Astrocyte (in vitro differentiated cells and primary cell): ENCODE data around the gene ARFGEF2. TPM values are rescaled to one million over a fixed set of nuclear protein-coding genes. Genes with fewer than 3 reads are reported as not detected.
"Not testable (repeated sequence)": the region's sequence is repeated elsewhere in the genome, so short reads cannot be mapped to it uniquely, and the experiment has no call there.

Source experiments
- DNase-seq: peaks from one replicate; pipeline ENCODE4 v3.0.0-alpha.2; 2010; ENCODE audit warnings: low read depth
- FAIRE-seq: peaks from 2 replicates; lab custom pipeline; 2011; peaks lifted over from hg19 to GRCh38; lab: Jason Lieb, UNC
- H2AFZ ChIP-seq: 2 replicates; pipeline ENCODE4 v1.6.0; 2012; ENCODE audit warnings: low read depth, low read length, inconsistent platforms
- H3K27ac ChIP-seq: 2 replicates; pipeline ENCODE4 v1.5.1; 2011; ENCODE audit warnings: low read depth, low read length, inconsistent platforms
- H3K27me3 ChIP-seq: 2 replicates; pipeline ENCODE4 v1.6.0; 2011; ENCODE audit warnings: low read length, inconsistent platforms; ENCODE audit not compliant: insufficient read depth
- H3K36me3 ChIP-seq: 2 replicates; pipeline ENCODE4 v1.5.1; 2011; ENCODE audit warnings: low read length, inconsistent platforms; ENCODE audit not compliant: insufficient read depth
- H3K4me1 ChIP-seq: 2 replicates; pipeline ENCODE4 v1.5.1; 2011; ENCODE audit warnings: low read length, inconsistent platforms; ENCODE audit not compliant: insufficient read depth
- H3K4me2 ChIP-seq: 2 replicates; pipeline ENCODE4 v1.6.0; 2012; ENCODE audit warnings: low read length, inconsistent platforms
- H3K4me3 ChIP-seq: 2 replicates; pipeline ENCODE4 v1.5.1; 2011; ENCODE audit warnings: low read depth, mild to moderate bottlenecking, low read length, inconsistent platforms; ENCODE audit not compliant: insufficient read depth
- H3K79me2 ChIP-seq: 2 replicates; pipeline ENCODE4 v1.6.0; 2012; ENCODE audit warnings: mild to moderate bottlenecking, low read length, inconsistent platforms; ENCODE audit not compliant: insufficient read depth
- H3K9ac ChIP-seq: 2 replicates; pipeline ENCODE4 v1.6.0; 2012; ENCODE audit warnings: mild to moderate bottlenecking, low read length, inconsistent platforms
- H3K9me3 ChIP-seq: 2 replicates; pipeline ENCODE4 v1.5.1; 2012; ENCODE audit warnings: low read depth, mild to moderate bottlenecking, low read length, inconsistent platforms; ENCODE audit not compliant: insufficient read depth
- H4K20me1 ChIP-seq: 2 replicates; pipeline ENCODE4 v1.6.0; 2012; ENCODE audit warnings: low read length, inconsistent platforms; ENCODE audit not compliant: insufficient read depth
- H3K27ac Mint-ChIP-seq: one replicate; pipeline ENCODE4 v1.8.0; 2021; ENCODE audit warnings: mild to moderate bottlenecking, mixed read lengths; ENCODE audit not compliant: unreplicated experiment
- H3K27me3 Mint-ChIP-seq: one replicate; pipeline ENCODE4 v1.8.0; 2021; ENCODE audit warnings: low read depth, mixed read lengths; ENCODE audit not compliant: unreplicated experiment
- H3K36me3 Mint-ChIP-seq: one replicate; pipeline ENCODE4 v1.8.0; 2021; ENCODE audit warnings: low read depth, mixed read lengths; ENCODE audit not compliant: unreplicated experiment
- H3K4me1 Mint-ChIP-seq: one replicate; pipeline ENCODE4 v1.8.0; 2021; ENCODE audit warnings: low read depth, mixed read lengths; ENCODE audit not compliant: unreplicated experiment
- H3K4me3 Mint-ChIP-seq: one replicate; pipeline ENCODE4 v1.8.0; 2021; ENCODE audit warnings: mild to moderate bottlenecking, moderate library complexity, mixed read lengths; ENCODE audit not compliant: unreplicated experiment
- H3K9me3 Mint-ChIP-seq: one replicate; pipeline ENCODE4 v1.8.0; 2021; ENCODE audit warnings: mild to moderate bottlenecking, mixed read lengths; ENCODE audit not compliant: unreplicated experiment
- CTCF ChIP-seq: IDR thresholded peaks from 2 replicates; pipeline ENCODE4 v1.5.1; 2011; ENCODE audit warnings: low read depth, mild to moderate bottlenecking, inconsistent platforms, low read length, moderate library complexity; ENCODE audit not compliant: insufficient read depth
- EZH2 ChIP-seq: IDR thresholded peaks from 2 replicates; pipeline ENCODE4 v1.6.1; 2012; ENCODE audit warnings: mild to moderate bottlenecking, low read length, inconsistent platforms; ENCODE audit not compliant: insufficient read depth
- total RNA-seq: library from RNA; stranded (reverse); gene quantifications from 2 replicates; pipeline ENCODE4 v1.2.1, GENCODE V29; 2021

Gene ARFGEF2
- total RNA-seq, 1 donor from 2014 or later: 28.2 TPM

DNA sequence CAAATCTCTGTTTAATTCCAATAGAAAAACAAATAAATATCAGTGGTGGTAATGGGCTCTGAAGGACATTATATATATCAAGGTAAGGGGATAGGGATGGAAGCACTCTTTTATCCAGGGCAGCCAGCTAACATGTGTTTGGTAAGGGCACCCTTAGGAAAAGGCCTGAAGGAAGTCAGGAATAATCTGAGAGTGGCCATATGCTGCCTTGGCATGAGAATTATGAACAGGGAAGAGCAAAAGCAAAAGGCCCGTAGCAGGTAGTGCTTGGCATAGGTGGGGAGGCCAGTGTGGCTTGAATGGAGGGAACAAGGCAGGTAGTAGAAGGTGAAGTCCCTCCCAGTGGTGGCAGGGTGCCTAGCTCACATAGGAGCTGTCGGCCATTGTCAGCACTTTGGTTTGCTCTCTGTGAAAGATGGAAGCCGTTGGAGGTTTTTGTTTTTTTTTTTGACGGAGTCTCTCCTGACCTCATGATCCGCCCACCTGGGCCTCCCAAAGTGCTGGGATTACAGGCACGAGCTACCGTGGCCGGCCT lies 85.0 kb downstream of the ARFGEF2 start:
- peaks cover 5% of the 10 kb centered on the region for H4K20me1 ChIP-seq
- H2AFZ ChIP-seq: no peak overlapping the region
- H3K9me3 Mint-ChIP-seq: no peaks in the 10 kb centered on the region
- H3K27me3 ChIP-seq: no peaks in the 10 kb centered on the region
- H3K27ac ChIP-seq: no peak overlapping the region
- no peaks in the 10 kb centered on the region for H3K4me1 ChIP-seq
- no peak overlapping the region for H3K27ac Mint-ChIP-seq
- H3K79me2 ChIP-seq: no peaks in the 10 kb centered on the region
- H3K36me3 Mint-ChIP-seq: peaks cover 15% of the 10 kb centered on the region
- DNase-seq: no peak
- H3K4me2 ChIP-seq: no peak overlapping the region
- no peak overlapping the region for H3K4me3 ChIP-seq
- peaks cover 1% of the 10 kb centered on the region for H3K4me1 Mint-ChIP-seq
- peaks cover 20% of the 10 kb centered on the region for H3K36me3 ChIP-seq
- no peak for FAIRE-seq
- no peak overlapping the region for H3K4me3 Mint-ChIP-seq
- TF ChIP-seq CTCF (no peak), EZH2 (no peak)
- no peak overlapping the region for H3K9ac ChIP-seq
- H3K9me3 ChIP-seq: no peaks in the 10 kb centered on the region
- no peaks in the 10 kb centered on the region for H3K27me3 Mint-ChIP-seq

DNA sequence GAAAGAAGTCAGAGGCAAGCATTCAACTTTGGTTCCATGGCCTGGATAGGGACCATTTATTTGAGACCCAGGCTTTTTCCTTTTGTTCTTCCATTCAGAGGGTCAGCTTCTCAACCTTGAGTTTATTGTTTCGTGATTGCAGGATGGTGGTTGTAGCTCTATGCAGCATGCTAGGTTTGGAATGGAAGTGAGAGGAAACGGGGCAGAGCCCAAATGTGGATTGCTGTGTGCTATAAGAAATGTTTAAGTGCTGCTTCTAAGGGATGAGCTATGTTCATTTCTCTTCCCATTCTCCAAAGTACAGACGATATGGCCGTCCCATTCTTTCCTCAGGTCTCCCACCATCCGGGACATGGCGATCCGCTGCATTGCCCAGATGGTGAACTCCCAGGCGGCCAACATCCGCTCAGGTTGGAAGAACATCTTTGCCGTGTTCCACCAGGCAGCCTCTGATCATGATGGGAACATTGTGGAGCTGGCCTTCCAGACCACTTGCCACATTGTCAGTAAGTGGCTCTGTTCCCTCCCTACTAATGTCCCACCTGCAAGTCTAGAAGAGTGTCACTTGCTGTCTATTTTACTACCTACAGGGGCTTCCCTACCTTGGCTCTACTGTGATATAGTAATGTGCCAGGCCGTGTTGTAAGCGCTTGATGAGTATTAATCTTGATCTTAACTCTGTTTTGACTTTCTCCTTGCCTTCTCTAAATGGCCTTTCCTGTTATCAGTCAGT lies 88.6 kb downstream of the ARFGEF2 start:
- Histone ChIP-seq H3K9me3 (no peaks in the 10 kb centered on the region), H3K27me3 (no peaks in the 10 kb centered on the region), H3K27ac (no peak overlapping the region), H4K20me1 (peaks cover 5% of the 10 kb centered on the region), H3K36me3 (peaks cover 46% of the 10 kb centered on the region), H3K4me2 (no peak overlapping the region), H3K79me2 (no peaks in the 10 kb centered on the region), H3K9ac (no peak overlapping the region), H2AFZ (no peak overlapping the region), H3K4me3 (no peak overlapping the region), H3K4me1 (no peaks in the 10 kb centered on the region)
- FAIRE-seq (no peak), DNase-seq (no peak)
- Mint-ChIP-seq H3K4me1 (peaks cover 1% of the 10 kb centered on the region), H3K27ac (no peak overlapping the region), H3K27me3 (no peaks in the 10 kb centered on the region), H3K9me3 (no peaks in the 10 kb centered on the region), H3K4me3 (no peak overlapping the region), H3K36me3 (peaks cover 29% of the 10 kb centered on the region)
- TF ChIP-seq CTCF (no peak), EZH2 (no peak)

GRCh38 chr20:49024220-49024619 lies 102.7 kb downstream of the ARFGEF2 start:
- no peaks in the 10 kb centered on the region for H3K27me3 ChIP-seq
- no peaks in the 10 kb centered on the region for H3K9me3 ChIP-seq
- no peak overlapping the region for H2AFZ ChIP-seq
- H3K36me3 ChIP-seq: peaks cover 34% of the 10 kb centered on the region
- no peak overlapping the region for H3K9ac ChIP-seq
- no peak for FAIRE-seq
- TF ChIP-seq EZH2 (no peak), CTCF (no peak)
- no peaks in the 10 kb centered on the region for H3K27me3 Mint-ChIP-seq
- no peak overlapping the region for H3K4me2 ChIP-seq
- no peak overlapping the region for H3K4me3 ChIP-seq
- H3K79me2 ChIP-seq: no peaks in the 10 kb centered on the region
- no peaks in the 10 kb centered on the region for H4K20me1 ChIP-seq
- no peaks in the 10 kb centered on the region for H3K4me1 ChIP-seq
- H3K4me1 Mint-ChIP-seq: no peaks in the 10 kb centered on the region
- H3K36me3 Mint-ChIP-seq: peaks cover 6% of the 10 kb centered on the region
- no peak overlapping the region for H3K4me3 Mint-ChIP-seq
- H3K9me3 Mint-ChIP-seq: no peaks in the 10 kb centered on the region
- DNase-seq: no peak
- no peak overlapping the region for H3K27ac Mint-ChIP-seq
- no peak overlapping the region for H3K27ac ChIP-seq

GRCh38 chr20:49028177-49028576 lies 106.7 kb downstream of the ARFGEF2 start:
- not testable (repeated sequence) for FAIRE-seq, H3K9ac ChIP-seq, H3K4me3 ChIP-seq, H3K4me3 Mint-ChIP-seq, H4K20me1 ChIP-seq, H3K9me3 Mint-ChIP-seq, H3K27me3 ChIP-seq, H3K4me1 ChIP-seq, H2AFZ ChIP-seq, DNase-seq, H3K4me1 Mint-ChIP-seq, H3K27ac ChIP-seq, H3K27me3 Mint-ChIP-seq, H3K27ac Mint-ChIP-seq, H3K79me2 ChIP-seq, H3K9me3 ChIP-seq, H3K4me2 ChIP-seq, H3K36me3 Mint-ChIP-seq
- peaks cover 34% of the 10 kb centered on the region for H3K36me3 ChIP-seq
